ENCODE measurements around the gene SLC15A2.

DNA sequence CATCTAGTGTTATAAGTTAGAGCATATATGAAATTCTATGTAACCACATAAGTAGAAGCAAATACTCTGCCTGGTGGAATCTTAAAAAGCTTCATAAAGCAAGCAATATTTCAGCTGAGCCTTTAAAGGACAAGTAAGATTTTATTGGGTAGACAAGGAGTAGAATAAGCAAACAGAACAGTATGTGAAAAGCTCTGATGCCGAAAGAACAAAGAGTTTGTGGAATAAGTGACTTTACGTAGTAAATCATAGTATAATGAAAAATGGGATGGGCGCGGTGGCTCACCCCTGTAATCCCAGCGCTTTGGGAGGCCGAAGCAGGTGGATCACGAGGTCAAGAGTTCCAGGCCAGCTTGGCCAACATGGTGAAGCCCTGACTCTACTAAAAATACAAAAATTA, 49.3 kb upstream of the SLC15A2 start:
- TF ChIP-seq POLR2A (IDR thresholded peaks at IDR 0.05; ENCODE audit: low read length): no peak
- no peak for TF ChIP-seq GATA1 (IDR thresholded peaks at IDR 0.05; ENCODE audit: low read depth, low read length)
